ENCODE measurements around the gene AP1S1.
A peak's percentile ranks its signal among the peaks of the same experiment; 100 is the strongest.

AP1S1 gene

DNA sequence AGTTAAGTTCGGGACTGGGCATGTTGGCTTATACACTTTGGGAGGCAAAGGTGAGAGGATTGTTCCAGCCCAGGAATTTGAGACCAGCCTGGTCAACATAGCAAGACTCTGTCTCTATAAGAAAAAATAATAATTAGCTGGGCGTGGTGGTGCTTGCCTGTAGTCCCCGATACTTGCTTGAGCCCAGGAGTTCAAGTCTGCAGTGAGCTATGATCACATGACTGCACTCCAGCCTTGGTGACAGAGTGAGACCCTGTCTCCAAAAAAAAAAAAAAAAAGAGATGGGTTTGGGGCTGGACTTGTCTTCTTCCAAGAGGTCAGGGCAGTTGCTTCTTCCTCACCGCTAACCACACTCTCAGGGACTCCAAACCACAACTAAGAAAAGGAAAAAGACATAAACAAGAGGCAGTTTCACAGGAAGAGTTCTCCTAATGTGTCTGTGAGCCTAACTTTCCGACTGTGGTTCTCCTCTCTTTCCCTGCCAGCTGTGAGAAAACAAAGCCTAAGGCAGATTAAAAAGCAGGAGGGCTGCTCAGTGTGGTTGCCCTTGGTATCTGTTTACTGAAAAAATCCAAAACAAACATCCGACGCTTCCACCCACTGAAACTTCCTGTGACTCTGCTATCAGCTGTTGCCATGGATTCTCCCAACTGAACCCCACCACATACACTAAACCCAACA is 29.8 kb upstream of the AP1S1 start:
- TF ChIP-seq, protein P1, sequence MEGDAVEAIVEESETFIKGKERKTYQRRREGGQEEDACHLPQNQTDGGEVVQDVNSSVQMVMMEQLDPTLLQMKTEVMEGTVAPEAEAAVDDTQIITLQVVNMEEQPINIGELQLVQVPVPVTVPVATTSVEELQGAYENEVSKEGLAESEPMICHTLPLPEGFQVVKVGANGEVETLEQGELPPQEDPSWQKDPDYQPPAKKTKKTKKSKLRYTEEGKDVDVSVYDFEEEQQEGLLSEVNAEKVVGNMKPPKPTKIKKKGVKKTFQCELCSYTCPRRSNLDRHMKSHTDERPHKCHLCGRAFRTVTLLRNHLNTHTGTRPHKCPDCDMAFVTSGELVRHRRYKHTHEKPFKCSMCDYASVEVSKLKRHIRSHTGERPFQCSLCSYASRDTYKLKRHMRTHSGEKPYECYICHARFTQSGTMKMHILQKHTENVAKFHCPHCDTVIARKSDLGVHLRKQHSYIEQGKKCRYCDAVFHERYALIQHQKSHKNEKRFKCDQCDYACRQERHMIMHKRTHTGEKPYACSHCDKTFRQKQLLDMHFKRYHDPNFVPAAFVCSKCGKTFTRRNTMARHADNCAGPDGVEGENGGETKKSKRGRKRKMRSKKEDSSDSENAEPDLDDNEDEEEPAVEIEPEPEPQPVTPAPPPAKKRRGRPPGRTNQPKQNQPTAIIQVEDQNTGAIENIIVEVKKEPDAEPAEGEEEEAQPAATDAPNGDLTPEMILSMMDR (IDR thresholded peaks at IDR 0.05; ENCODE audit: low read depth, low read length): no peak
- peak; percentile 89 to 92 for DNase-seq (ENCODE audit: low read depth in 2 of 2)
- no peak overlapping the region for H3K4me3 ChIP-seq (replicated peaks in 1 of 2; ENCODE audit: low read depth in 2 of 2, low read length in 2 of 2)

DNA sequence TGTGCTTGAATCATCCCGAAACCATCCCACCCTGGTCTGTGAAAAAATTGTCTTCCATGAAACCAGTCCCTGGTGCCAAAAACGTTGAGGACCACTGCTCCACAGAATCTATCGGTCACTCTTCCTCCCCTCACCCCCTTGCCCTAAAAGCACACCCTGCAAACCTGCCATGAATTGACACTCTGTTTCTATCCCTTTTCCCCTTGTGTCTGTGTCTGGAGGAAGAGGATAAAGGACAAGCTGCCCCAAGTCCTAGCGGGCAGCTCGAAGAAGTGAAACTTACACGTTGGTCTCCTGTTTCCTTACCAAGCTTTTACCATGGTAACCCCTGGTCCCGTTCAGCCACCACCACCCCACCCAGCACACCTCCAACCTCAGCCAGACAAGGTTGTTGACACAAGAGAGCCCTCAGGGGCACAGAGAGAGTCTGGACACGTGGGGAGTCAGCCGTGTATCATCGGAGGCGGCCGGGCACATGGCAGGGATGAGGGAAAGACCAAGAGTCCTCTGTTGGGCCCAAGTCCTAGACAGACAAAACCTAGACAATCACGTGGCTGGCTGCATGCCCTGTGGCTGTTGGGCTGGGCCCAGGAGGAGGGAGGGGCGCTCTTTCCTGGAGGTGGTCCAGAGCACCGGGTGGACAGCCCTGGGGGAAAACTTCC is 28.2 kb upstream of the AP1S1 start:
- peak overlapping the region; percentile 39 to 61 for H3K4me3 ChIP-seq (replicated peaks in 1 of 2; ENCODE audit: low read depth in 2 of 2, low read length in 2 of 2)
- DNase-seq (ENCODE audit: low read depth in 2 of 2): peak; percentile 89 to 98
- TF ChIP-seq, protein P1 (IDR thresholded peaks at IDR 0.05; ENCODE audit: low read depth, low read length): no peak

DNA sequence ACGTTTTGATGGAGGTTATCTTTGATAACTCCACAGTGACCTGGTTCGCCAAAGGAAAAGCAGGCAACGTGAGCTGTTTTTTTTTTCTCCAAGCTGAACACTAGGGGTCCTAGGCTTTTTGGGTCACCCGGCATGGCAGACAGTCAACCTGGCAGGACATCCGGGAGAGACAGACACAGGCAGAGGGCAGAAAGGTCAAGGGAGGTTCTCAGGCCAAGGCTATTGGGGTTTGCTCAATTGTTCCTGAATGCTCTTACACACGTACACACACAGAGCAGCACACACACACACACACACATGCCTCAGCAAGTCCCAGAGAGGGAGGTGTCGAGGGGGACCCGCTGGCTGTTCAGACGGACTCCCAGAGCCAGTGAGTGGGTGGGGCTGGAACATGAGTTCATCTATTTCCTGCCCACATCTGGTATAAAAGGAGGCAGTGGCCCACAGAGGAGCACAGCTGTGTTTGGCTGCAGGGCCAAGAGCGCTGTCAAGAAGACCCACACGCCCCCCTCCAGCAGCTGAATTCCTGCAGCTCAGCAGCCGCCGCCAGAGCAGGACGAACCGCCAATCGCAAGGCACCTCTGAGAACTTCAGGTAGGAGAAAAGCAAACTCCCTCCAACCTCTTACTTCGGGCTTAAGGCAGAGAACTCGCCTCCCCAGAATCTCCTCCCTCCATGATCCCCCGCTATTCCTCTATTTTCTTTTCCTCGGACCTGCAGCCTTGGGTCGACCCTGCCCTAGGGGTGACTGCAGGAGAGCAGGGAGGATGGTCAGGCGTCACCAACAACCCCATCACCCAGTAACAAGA is 27.4 kb upstream of the AP1S1 start, which contains the start of gene SERPINE1:
SERPINE1 (plus strand) TSS at position 454 of the 809 bp plus-strand sequence. CDS start 1,290 bp downstream, outside the sequence.
- TF ChIP-seq, protein P1 (IDR thresholded peaks at IDR 0.05; ENCODE audit: low read depth, low read length): peak; percentile 9
- H3K4me3 ChIP-seq (replicated peaks in 1 of 2; ENCODE audit: low read depth in 2 of 2, low read length in 2 of 2): peak within 1 kb of the TSS; percentile 61 to 95
- peak; percentile 100 for DNase-seq (ENCODE audit: low read depth in 2 of 2)

DNA sequence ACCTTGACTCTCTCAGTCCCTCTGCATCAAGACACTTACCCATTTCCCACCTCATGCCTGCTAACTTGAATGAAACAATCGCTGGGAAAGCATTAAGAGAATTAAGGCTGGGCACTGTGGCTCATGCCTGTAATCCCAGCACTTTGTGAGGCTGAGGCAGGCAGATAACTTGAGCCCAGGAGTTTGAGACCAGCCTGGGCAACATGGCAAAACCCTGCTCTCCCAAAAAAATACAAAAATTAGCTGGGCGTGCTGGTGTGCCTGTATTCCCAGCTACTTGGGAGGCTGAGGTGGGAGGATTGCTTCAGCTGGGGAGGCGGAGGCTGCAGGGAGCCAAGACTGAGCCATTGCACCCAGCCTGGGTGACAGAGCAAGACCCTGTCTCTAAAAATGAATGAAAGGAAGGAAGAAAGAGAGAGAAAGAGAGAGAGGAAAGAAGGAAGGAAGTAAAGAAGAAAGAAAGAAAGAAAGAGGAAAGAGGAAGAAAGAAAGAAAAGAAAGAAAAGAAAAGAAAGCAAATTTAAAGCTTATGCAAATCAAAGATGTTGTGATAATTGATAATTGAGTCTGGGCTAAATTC is 26.7 kb upstream of the AP1S1 start:
- peak overlapping the region; percentile 61 to 95 for H3K4me3 ChIP-seq (replicated peaks in 1 of 2; ENCODE audit: low read depth in 2 of 2, low read length in 2 of 2)

DNA sequence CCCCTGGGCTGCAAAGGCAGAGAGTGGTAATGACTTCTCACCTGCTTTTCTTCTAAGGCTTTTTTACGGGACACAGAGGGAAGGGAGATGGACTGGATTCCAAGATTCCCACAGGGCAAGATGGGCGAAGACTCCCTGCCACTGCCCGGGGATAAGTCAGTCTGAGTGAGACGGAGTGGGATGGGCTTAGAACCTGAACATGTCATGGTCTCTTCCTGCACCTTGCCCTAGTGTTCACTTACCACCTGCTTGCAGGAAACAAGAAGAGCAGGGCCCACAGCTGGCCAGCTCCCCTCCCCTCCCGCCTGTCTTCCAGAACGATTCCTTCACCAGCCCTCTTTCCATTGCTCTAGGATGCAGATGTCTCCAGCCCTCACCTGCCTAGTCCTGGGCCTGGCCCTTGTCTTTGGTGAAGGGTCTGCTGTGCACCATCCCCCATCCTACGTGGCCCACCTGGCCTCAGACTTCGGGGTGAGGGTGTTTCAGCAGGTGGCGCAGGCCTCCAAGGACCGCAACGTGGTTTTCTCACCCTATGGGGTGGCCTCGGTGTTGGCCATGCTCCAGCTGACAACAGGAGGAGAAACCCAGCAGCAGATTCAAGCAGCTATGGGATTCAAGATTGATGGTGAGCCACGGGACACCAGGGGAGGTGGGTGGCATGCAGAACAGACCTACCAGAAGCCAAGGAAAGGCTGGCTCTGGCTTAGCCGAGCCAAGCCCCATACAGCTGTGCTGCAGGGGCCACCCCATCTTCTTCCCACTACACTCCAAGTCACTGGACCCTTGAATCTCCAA is 26.0 kb upstream of the AP1S1 start:
- peak overlapping the region; percentile 61 to 95 for H3K4me3 ChIP-seq (replicated peaks in 1 of 2; ENCODE audit: low read depth in 2 of 2, low read length in 2 of 2)

More for the DNA sequence above, 26.7 kb upstream of the AP1S1 start:
- peak in 1 of 2 donors; percentile 51 for DNase-seq (ENCODE audit: low read depth in 2 of 2)
- TF ChIP-seq, protein P1 (IDR thresholded peaks at IDR 0.05; ENCODE audit: low read depth, low read length): no peak

More for the DNA sequence above, 26.0 kb upstream of the AP1S1 start:
- TF ChIP-seq, protein P1 (IDR thresholded peaks at IDR 0.05; ENCODE audit: low read depth, low read length): no peak
- DNase-seq (ENCODE audit: low read depth in 2 of 2): peak; percentile 63 to 71
